Neutrophil (primary cell): Measurements from ENCODE around the gene PTBP1.
A peak's percentile ranks its signal among the peaks of the same experiment; 100 is the strongest.
"Not testable (repeated sequence)": the region's sequence is repeated elsewhere in the genome, so short reads cannot be mapped to it uniquely, and the experiment has no call there.

Source experiments
- H3K27ac ChIP-seq: fragments of 200-600 bp; sonication (generic); 2 replicates; pipeline ENCODE4 v1.5.1; 2016; ENCODE audit warnings: mild to moderate bottlenecking, moderate library complexity
- H3K27me3 ChIP-seq: fragments of 200-600 bp; sonication (generic); 2 replicates; pipeline ENCODE4 v1.6.0; 2016; ENCODE audit warnings: mild to moderate bottlenecking
- H3K36me3 ChIP-seq: fragments of 200-600 bp; sonication (generic); 2 replicates; pipeline ENCODE4 v1.5.1; 2017
- H3K4me1 ChIP-seq, 2 experiments: fragments of 200-600 bp in 1 of 2; sonication (generic) in 1 of 2; 1 replicate in 1 of 2; 2 replicates in 1 of 2; pipeline versions ENCODE4 v1.5.1 to v1.6.1; 2013 to 2016; ENCODE audit warnings: low read depth in 1 of 2, low read length in 1 of 2, mild to moderate bottlenecking in 1 of 2, moderate library complexity in 1 of 2; ENCODE audit not compliant: control insufficient read depth in 1 of 2, insufficient read depth in 1 of 2
- H3K4me3 ChIP-seq, 2 experiments: fragments of 200-600 bp in 1 of 2; sonication (generic) in 1 of 2; 1 replicate in 1 of 2; 2 replicates in 1 of 2; pipeline ENCODE4 v1.5.1; 2013 to 2016; ENCODE audit warnings: low read depth in 1 of 2, low read length in 1 of 2, mild to moderate bottlenecking in 1 of 2, moderate library complexity in 1 of 2
- H3K9me3 ChIP-seq: fragments of 200-600 bp; sonication (generic); 2 replicates; pipeline ENCODE4 v1.5.1; 2016
- CTCF ChIP-seq: fragments of 200-600 bp; sonication (generic); IDR thresholded peaks from 2 replicates; pipeline ENCODE4 v1.5.1; 2016; ENCODE audit warnings: antibody characterized with exemption

The PTBP1 gene

GRCh38 chr19:840519-841206 is 43.4 kb downstream of the PTBP1 start, which contains the start of gene PRTN3:
PRTN3 (plus strand) TSS chr19:840999; CDS start chr19:841009, 10 bp downstream.
- no peak within 1 kb of the TSS for H3K27ac ChIP-seq
- H3K4me3 ChIP-seq, result peak within 1 kb of the TSS in 1 of 2 experiments; percentile 24
- peaks cover 53 to 56% of the 10 kb centered on the region in 2 experiments for H3K4me1 ChIP-seq
- H3K9me3 ChIP-seq, result no peaks in the 10 kb centered on the region
- TF ChIP-seq CTCF, result no peak
- no peaks in the 10 kb centered on the region for H3K36me3 ChIP-seq
- peaks cover 50% of the 10 kb centered on the region for H3K27me3 ChIP-seq

- Histone ChIP-seq H3K4me1 (peaks cover 52 to 61% of the 10 kb centered on the region in 2 experiments), H3K27me3 (peaks cover 58% of the 10 kb centered on the region)
- H3K9me3 ChIP-seq, H3K27ac ChIP-seq, H3K36me3 ChIP-seq, H3K4me3 ChIP-seq: not testable (repeated sequence)
Observed at GRCh38 chr19:842802-843179, 45.5 kb downstream of the PTBP1 start.

GRCh38 chr19:843180-843835 is 46.1 kb downstream of the PTBP1 start:
- Histone ChIP-seq H3K4me3 (peak overlapping the region; percentile 54 to 66), H3K36me3 (no peaks in the 10 kb centered on the region)

GRCh38 chr19:843836-844545 is 46.7 kb downstream of the PTBP1 start:
- TF ChIP-seq CTCF, result no peak
- Histone ChIP-seq H3K4me3 (peak overlapping the region; percentile 54 to 66), H3K27me3 (peaks cover 70% of the 10 kb centered on the region), H3K4me1 (peaks cover 55 to 68% of the 10 kb centered on the region in 2 experiments), H3K9me3 (no peaks in the 10 kb centered on the region), H3K36me3 (no peaks in the 10 kb centered on the region), H3K27ac (no peak overlapping the region)

More at GRCh38 chr19:843180-843835, 46.1 kb downstream of the PTBP1 start:
- H3K27ac ChIP-seq, result no peak overlapping the region
- no peaks in the 10 kb centered on the region for H3K9me3 ChIP-seq
- H3K4me1 ChIP-seq, result peaks cover 57 to 66% of the 10 kb centered on the region in 2 experiments
- H3K27me3 ChIP-seq, result peaks cover 64% of the 10 kb centered on the region
- TF ChIP-seq CTCF, result no peak

GRCh38 chr19:844546-844971 is 47.3 kb downstream of the PTBP1 start:
- peaks cover 51 to 63% of the 10 kb centered on the region in 2 experiments for H3K4me1 ChIP-seq
- H3K36me3 ChIP-seq, result no peaks in the 10 kb centered on the region
- H3K9me3 ChIP-seq, result no peaks in the 10 kb centered on the region
- no peak for TF ChIP-seq CTCF
- peaks cover 74% of the 10 kb centered on the region for H3K27me3 ChIP-seq
- no peak overlapping the region for H3K4me3 ChIP-seq
- H3K27ac ChIP-seq, result no peak overlapping the region
